Hepatocyte (in vitro differentiated cells): ENCODE results near the gene NEU4. TPM values are rescaled to one million over a fixed set of nuclear protein-coding genes. Genes with fewer than 3 reads are reported as not detected.
"Not testable (repeated sequence)": the region's sequence is repeated elsewhere in the genome, so short reads cannot be mapped to it uniquely, and the experiment has no call there.

Experiments used
- DNase-seq: peaks from one replicate; pipeline ENCODE4 v3.0.0-alpha.2; 2016; ENCODE audit warnings: low spot score
- H2AFZ ChIP-seq: fragments of 200-600 bp; sonication (generic); 2 replicates; pipeline ENCODE4 v1.6.0; 2016; ENCODE audit warnings: antibody characterized with exemption, mild to moderate bottlenecking
- H3K27ac ChIP-seq: fragments of 200-600 bp; sonication (generic); 2 replicates; pipeline ENCODE4 v1.5.1; 2016; ENCODE audit warnings: mild to moderate bottlenecking
- H3K27me3 ChIP-seq: fragments of 200-600 bp; sonication (generic); 2 replicates; pipeline ENCODE4 v1.6.1; 2016
- H3K36me3 ChIP-seq: fragments of 200-600 bp; sonication (generic); replicated peaks from 2 replicates; pipeline ENCODE4 v1.5.1; 2016; ENCODE audit warnings: low read depth; ENCODE audit not compliant: insufficient read depth
- H3K4me1 ChIP-seq: fragments of 200-600 bp; sonication (generic); 2 replicates; pipeline ENCODE4 v1.5.1; 2016; ENCODE audit warnings: mild to moderate bottlenecking, moderate library complexity; ENCODE audit not compliant: insufficient read depth
- H3K4me2 ChIP-seq: fragments of 200-600 bp; sonication (generic); 2 replicates; pipeline ENCODE4 v1.6.0; 2016
- H3K4me3 ChIP-seq: fragments of 200-600 bp; sonication (generic); 2 replicates; pipeline ENCODE4 v1.5.1; 2016; ENCODE audit warnings: mild to moderate bottlenecking
- H3K79me2 ChIP-seq: fragments of 200-600 bp; sonication (generic); 2 replicates; pipeline ENCODE4 v1.6.0; 2017; ENCODE audit warnings: mild to moderate bottlenecking
- H3K9me2 ChIP-seq: fragments of 200-600 bp; sonication (generic); replicated peaks from 2 replicates; pipeline ENCODE4 v1.6.0; 2017; ENCODE audit warnings: mild to moderate bottlenecking; ENCODE audit not compliant: insufficient read depth
- H3K9me3 ChIP-seq: fragments of 200-600 bp; sonication (generic); 2 replicates; pipeline ENCODE4 v1.5.1; 2016; ENCODE audit warnings: low read depth, mild to moderate bottlenecking
- H4K20me1 ChIP-seq: fragments of 200-600 bp; sonication (generic); 2 replicates; pipeline ENCODE4 v1.6.0; 2016; ENCODE audit warnings: mild to moderate bottlenecking; ENCODE audit not compliant: insufficient read depth, poor library complexity, severe bottlenecking
- EZH2 ChIP-seq: fragments of 200-600 bp; sonication (generic); IDR thresholded peaks from 2 replicates; pipeline ENCODE4 v1.6.1; 2016; ENCODE audit warnings: antibody characterized with exemption, mild to moderate bottlenecking, borderline replicate concordance
- EZH2phosphoT487 ChIP-seq: fragments of 200-600 bp; sonication (generic); IDR thresholded peaks from one replicate; pipeline ENCODE4 v1.6.1; 2018; ENCODE audit warnings: antibody characterized with exemption, mild to moderate bottlenecking, low read depth, moderate library complexity; ENCODE audit not compliant: unreplicated experiment, severe bottlenecking
- WGBS: methylation state at CpG from one replicate; pipeline ENCODE4 v1.1.6; 2016; ENCODE audit warnings: low lambda C conversion rate; ENCODE audit errors: missing lambda C conversion rate; 5-methylcytosine and 5-hydroxymethylcytosine counted together
- polyA plus RNA-seq: library from polyadenylated mRNA; unstranded; fragments of >200 nt; fragmentation: Nextera tagmentation; extraction: Ambion mirVana; gene quantifications from 2 replicates; pipeline ENCODE4 v1.2.1, GENCODE V29; 2016
- total RNA-seq: library from RNA; depleted of rRNA; stranded (reverse); fragments of >200 nt; gene quantifications from 2 replicates; pipeline ENCODE4 v1.2.3, GENCODE V29; 2014
- TF ChIP-seq, protein P1 (sequence below): fragments of 200-600 bp; sonication (generic); IDR thresholded peaks from 2 replicates; pipeline ENCODE4 v1.5.1; 2016; ENCODE audit warnings: antibody characterized with exemption, mild to moderate bottlenecking; ENCODE audit not compliant: poor library complexity

The NEU4 gene
- total and polyA plus RNA-seq, 2 experiments from 2014 or later: 6.8 to 10.2 TPM

- Histone ChIP-seq H4K20me1 (no peaks in the 10 kb centered on the region), H2AFZ (no peak overlapping the region), H3K4me3 (no peak overlapping the region), H3K79me2 (no peaks in the 10 kb centered on the region), H3K4me2 (no peak overlapping the region), H3K36me3 (no peaks in the 10 kb centered on the region), H3K9me3 (no peaks in the 10 kb centered on the region), H3K9me2 (no peaks in the 10 kb centered on the region), H3K27ac (no peak overlapping the region), H3K4me1 (no peaks in the 10 kb centered on the region), H3K27me3 (no peaks in the 10 kb centered on the region)
- DNase-seq: no peak
- 95% methylated on average over 20 of the region's 25 CpGs for WGBS
- TF ChIP-seq, protein P1, sequence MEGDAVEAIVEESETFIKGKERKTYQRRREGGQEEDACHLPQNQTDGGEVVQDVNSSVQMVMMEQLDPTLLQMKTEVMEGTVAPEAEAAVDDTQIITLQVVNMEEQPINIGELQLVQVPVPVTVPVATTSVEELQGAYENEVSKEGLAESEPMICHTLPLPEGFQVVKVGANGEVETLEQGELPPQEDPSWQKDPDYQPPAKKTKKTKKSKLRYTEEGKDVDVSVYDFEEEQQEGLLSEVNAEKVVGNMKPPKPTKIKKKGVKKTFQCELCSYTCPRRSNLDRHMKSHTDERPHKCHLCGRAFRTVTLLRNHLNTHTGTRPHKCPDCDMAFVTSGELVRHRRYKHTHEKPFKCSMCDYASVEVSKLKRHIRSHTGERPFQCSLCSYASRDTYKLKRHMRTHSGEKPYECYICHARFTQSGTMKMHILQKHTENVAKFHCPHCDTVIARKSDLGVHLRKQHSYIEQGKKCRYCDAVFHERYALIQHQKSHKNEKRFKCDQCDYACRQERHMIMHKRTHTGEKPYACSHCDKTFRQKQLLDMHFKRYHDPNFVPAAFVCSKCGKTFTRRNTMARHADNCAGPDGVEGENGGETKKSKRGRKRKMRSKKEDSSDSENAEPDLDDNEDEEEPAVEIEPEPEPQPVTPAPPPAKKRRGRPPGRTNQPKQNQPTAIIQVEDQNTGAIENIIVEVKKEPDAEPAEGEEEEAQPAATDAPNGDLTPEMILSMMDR: no peak
- TF ChIP-seq EZH2 (no peak), EZH2phosphoT487 (no peak)
These were observed 9.4 kb downstream of the NEU4 start for GRCh38 chr2:241818229-241818942.

GRCh38 chr2:241818943-241819270, 9.9 kb downstream of the NEU4 start:
- Histone ChIP-seq H2AFZ (no peak overlapping the region), H3K9me3 (no peaks in the 10 kb centered on the region), H3K27ac (no peak overlapping the region), H3K4me2 (no peak overlapping the region), H3K36me3 (no peaks in the 10 kb centered on the region), H3K4me3 (no peak overlapping the region), H3K9me2 (no peaks in the 10 kb centered on the region), H4K20me1 (no peaks in the 10 kb centered on the region), H3K27me3 (no peaks in the 10 kb centered on the region), H3K4me1 (no peaks in the 10 kb centered on the region), H3K79me2 (no peaks in the 10 kb centered on the region)
- 81% methylated on average over 10 of the region's 10 CpGs for WGBS
- TF ChIP-seq EZH2phosphoT487 (no peak), EZH2 (no peak)
- TF ChIP-seq, protein P1: no peak
- no peak for DNase-seq

DNA sequence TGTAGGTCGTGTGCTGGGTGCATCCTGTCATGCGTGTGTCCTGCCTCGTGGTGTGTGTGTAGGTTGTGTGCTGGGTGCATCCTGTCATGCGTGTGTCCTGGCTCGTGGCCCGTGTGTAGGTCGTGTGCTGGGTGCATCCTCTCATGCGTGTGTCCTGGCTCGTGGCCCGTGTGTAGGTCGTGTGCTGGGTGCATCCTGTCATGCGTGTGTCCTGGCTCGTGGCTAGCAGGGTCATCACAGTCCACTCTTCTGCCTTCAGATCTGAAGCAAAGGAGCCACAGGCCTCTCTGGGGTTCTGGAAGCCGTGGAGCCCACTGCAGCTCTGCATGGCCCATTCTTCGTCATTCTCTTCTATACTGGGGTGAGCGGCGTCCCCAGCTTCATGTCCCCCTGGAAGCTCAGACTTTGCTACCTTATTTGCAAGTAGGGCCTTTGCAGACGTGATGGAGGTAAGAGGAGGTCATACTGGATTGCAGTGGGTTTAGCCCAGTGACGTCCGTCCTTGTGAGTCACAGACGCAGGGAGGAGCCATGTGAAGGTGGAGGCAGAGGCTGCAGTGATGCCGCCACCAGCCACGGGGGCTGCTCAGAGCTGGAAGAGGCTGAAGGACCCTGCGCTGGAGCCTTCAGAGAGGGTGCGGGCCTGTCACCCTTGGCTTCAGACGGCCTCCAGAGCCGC, 11.1 kb downstream of the NEU4 start:
- not testable (repeated sequence) for H3K4me2 ChIP-seq, H3K27ac ChIP-seq, H3K4me1 ChIP-seq, H3K4me3 ChIP-seq, H3K27me3 ChIP-seq, H3K9me2 ChIP-seq, H3K79me2 ChIP-seq, H2AFZ ChIP-seq, DNase-seq, H3K9me3 ChIP-seq, H3K36me3 ChIP-seq, H4K20me1 ChIP-seq
- WGBS: 88% methylated on average over 25 of the region's 27 CpGs

DNA sequence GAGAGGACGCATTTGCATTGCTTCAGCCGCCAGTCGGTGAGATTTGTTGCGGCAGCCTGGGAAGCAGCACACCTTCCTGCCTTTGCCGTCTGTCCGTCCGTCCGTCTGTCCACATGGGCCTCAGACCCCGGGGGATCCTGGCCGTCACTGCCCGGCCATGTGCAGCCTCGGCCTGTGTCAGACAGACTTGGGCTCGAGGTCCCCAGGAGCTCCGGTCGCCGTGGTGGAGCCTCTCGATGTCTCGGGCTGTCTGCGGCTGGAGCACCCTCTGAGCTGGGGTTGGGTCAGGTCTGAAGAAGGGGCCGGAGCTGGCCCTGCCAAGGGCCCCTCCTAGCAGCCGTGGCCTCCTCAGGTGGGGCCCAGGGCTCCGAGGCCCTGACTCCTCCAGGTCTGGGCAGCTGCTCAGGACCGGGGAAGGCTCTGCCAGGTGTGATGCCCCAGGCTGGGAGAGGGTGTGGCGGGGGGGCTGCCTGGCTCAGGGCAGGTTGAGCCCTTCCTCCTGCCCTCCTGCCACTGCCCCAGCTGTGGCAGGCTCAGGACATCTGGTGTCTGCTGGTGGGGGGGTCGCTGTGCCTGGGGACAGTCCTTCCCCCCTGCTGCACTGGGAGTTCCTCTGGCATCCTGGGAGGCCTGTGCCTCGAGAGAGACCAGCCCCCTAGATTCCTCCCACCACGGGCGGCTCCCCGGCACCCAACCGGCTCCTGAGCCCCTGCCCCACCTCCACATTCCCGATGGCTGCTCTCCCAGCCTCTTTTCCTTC, 11.8 kb downstream of the NEU4 start:
- WGBS: 87% methylated on average over 25 of the region's 31 CpGs
- no peaks in the 10 kb centered on the region for H3K79me2 ChIP-seq
- no peak for TF ChIP-seq EZH2phosphoT487
- no peak for TF ChIP-seq EZH2
- TF ChIP-seq, protein P1: no peak

More for the DNA sequence above, 11.8 kb downstream of the NEU4 start:
- Histone ChIP-seq H3K9me3 (no peaks in the 10 kb centered on the region), H4K20me1 (no peaks in the 10 kb centered on the region), H2AFZ (no peak overlapping the region), H3K36me3 (no peaks in the 10 kb centered on the region), H3K27me3 (no peaks in the 10 kb centered on the region), H3K4me2 (no peak overlapping the region), H3K27ac (no peak overlapping the region), H3K9me2 (no peaks in the 10 kb centered on the region), H3K4me3 (no peak overlapping the region), H3K4me1 (no peaks in the 10 kb centered on the region)
- DNase-seq: no peak
